Measurements from ENCODE around the gene CAND2.

Gene CAND2

DNA sequence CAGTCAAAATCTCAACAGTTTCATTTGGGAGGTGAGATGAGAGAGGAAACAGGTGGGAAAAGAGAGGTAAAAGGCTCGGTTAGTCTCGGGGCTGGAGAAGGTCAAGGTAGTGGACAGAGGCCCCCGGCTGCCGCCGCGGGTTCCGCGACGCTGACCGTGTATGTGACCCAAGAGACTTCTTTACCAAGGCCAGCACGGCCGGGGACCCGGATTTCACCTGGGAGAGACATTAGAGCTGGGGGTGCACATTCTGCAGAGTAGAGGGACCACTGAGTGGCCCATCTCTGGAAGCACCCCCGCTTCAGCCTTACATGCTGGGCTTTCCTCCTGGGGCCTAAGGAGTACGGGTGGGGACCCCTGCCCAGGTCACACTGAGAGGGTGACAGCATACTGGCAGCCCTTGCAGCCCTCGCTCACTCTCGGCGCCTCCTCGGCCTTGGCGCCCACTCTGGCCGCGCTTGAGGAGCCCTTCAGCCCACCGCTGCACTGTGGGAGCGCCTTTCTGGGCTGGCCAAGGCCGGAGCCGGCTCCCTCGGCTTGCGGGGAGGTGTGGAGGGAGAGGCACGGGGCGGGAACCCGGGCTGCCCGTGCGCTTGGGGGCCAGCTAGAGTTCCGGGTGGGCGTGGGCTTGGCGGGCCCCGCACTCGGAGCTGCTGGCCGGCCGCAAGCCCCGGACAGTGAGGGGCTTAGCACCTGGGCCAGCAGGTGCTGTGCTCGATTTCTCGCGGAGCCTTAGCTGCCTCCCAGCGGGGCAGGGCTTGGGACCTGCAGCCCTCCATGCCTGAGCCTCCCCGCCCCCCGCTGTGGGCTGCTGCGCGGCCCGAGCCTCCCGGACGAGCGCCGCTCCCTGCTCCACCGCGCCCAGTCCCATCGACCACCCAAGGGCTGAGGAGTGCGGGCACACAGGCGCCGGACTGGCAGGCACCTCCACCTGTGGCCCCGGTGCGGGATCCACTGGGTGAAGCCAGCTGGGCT lies 86.1 kb downstream of the CAND2 start:
- in situ Hi-C loops (cut with HindIII; ENCODE audit: low sequenced_read_pairs), result no loop called here
- no peak for DNase-seq (ENCODE audit: low read depth)
- TF ChIP-seq CTCF (IDR thresholded peaks at IDR 0.05; ENCODE audit: low read depth, low read length, missing control alignments), result no peak
- H3K4me3 ChIP-seq (ENCODE audit: low read depth, low read length), result no peak overlapping the region

- in situ Hi-C loops (cut with HindIII; ENCODE audit: low sequenced_read_pairs), result no loop called here
- H3K4me3 ChIP-seq (ENCODE audit: low read depth, low read length), result no peak overlapping the region
- no peak for TF ChIP-seq CTCF (IDR thresholded peaks at IDR 0.05; ENCODE audit: low read depth, low read length, missing control alignments)
- DNase-seq (ENCODE audit: low read depth), result peak; percentile 4
Measured at GRCh38 chr3:12884186-12884680, 87.8 kb downstream of the CAND2 start.

All from astrocyte of the cerebellum (primary cell).